GM11168 (cell line): ENCODE measurements around the gene MLLT6.
"Not testable (repeated sequence)": the region's sequence is repeated elsewhere in the genome, so short reads cannot be mapped to it uniquely, and the experiment has no call there.

Source experiments
- in situ Hi-C: fragments of 300-500 bp; cut with MboI; formaldehyde crosslinking; loops from one replicate; pipeline ENCODE4 v1.12.0; 2022; ENCODE audit warnings: low sequenced_read_pairs; ENCODE audit not compliant: unreplicated experiment

MLLT6 gene

GRCh38 chr17:38721802-38722201 lies 16.7 kb downstream of the MLLT6 start:
- in situ Hi-C loops = no loop called here

- in situ Hi-C loops = no loop called here
These were observed 19.4 kb downstream of the MLLT6 start for GRCh38 chr17:38724337-38724988.

- in situ Hi-C loops = no loop called here
These were observed 20.0 kb downstream of the MLLT6 start for GRCh38 chr17:38725066-38725465.

- in situ Hi-C loops = not testable (repeated sequence)
These were observed 21.1 kb downstream of the MLLT6 start for GRCh38 chr17:38726145-38726544.

- in situ Hi-C loops = no loop called here
These were observed 22.7 kb downstream of the MLLT6 start for GRCh38 chr17:38727736-38728135.

- in situ Hi-C loops = no loop called here
These were observed 23.3 kb downstream of the MLLT6 start for GRCh38 chr17:38728290-38728831.

- in situ Hi-C loops = no loop called here
These were observed 24.4 kb downstream of the MLLT6 start for GRCh38 chr17:38729368-38729885.

GRCh38 chr17:38729886-38730525 lies 24.9 kb downstream of the MLLT6 start, which contains the start of gene CISD3:
Gene CISD3 (plus strand): TSS chr17:38730341. CDS start chr17:38730359, 18 bp downstream.
- in situ Hi-C loops = loop anchor here (5.0 kb wide), 1 partner anchor 53 kb away; no protein-coding TSS in a partner anchor

GRCh38 chr17:38730526-38731379 lies 25.7 kb downstream of the MLLT6 start:
- in situ Hi-C loops = loop anchor here (5.0 kb wide), 1 partner anchor 53 kb away; no protein-coding TSS in a partner anchor

- in situ Hi-C loops = loop anchor here (5.0 kb wide), 1 partner anchor 54 kb away; no protein-coding TSS in a partner anchor
These were observed 26.6 kb downstream of the MLLT6 start for GRCh38 chr17:38731526-38732294.

- in situ Hi-C loops = loop anchor here (5.0 kb wide), 1 partner anchor 55 kb away; no protein-coding TSS in a partner anchor
These were observed 27.6 kb downstream of the MLLT6 start for GRCh38 chr17:38732376-38733281.

GRCh38 chr17:38733282-38733981 lies 28.4 kb downstream of the MLLT6 start:
- in situ Hi-C loops = loop anchor here (5.0 kb wide), 1 partner anchor 56 kb away; no protein-coding TSS in a partner anchor

- in situ Hi-C loops = loop anchor here (5.0 kb wide), 1 partner anchor 57 kb away; no protein-coding TSS in a partner anchor
These were observed 29.2 kb downstream of the MLLT6 start for GRCh38 chr17:38733982-38734973.

- in situ Hi-C loops = no loop called here
These were observed 30.3 kb downstream of the MLLT6 start for GRCh38 chr17:38735161-38735997.

GRCh38 chr17:38738007-38738662 lies 33.1 kb downstream of the MLLT6 start:
- in situ Hi-C loops = no loop called here
